Neuron (in vitro differentiated cells): ENCODE results near the gene HIP1R.

Experiments used
- H2AFZ ChIP-seq: one replicate; pipeline ENCODE4 v1.6.1; 2013; ENCODE audit warnings: low read depth, mild to moderate bottlenecking, inconsistent platforms, low read length, moderate library complexity
- H3K27me3 ChIP-seq: one replicate; pipeline ENCODE4 v1.6.1; 2013; ENCODE audit warnings: low read length; ENCODE audit not compliant: insufficient read depth
- H3K36me3 ChIP-seq: one replicate; pipeline ENCODE4 v1.6.1; 2013; ENCODE audit warnings: low read length; ENCODE audit not compliant: insufficient read depth
- H3K4me1 ChIP-seq: one replicate; pipeline ENCODE4 v1.6.1; 2013; ENCODE audit warnings: low read length; ENCODE audit not compliant: insufficient read depth
- H3K4me3 ChIP-seq: 2 replicates; pipeline ENCODE4 v1.5.1; 2013; ENCODE audit warnings: mild to moderate bottlenecking, low read length, moderate library complexity
- H3K9me3 ChIP-seq: one replicate; pipeline ENCODE4 v1.6.1; 2013; ENCODE audit warnings: low read length

The HIP1R gene

DNA sequence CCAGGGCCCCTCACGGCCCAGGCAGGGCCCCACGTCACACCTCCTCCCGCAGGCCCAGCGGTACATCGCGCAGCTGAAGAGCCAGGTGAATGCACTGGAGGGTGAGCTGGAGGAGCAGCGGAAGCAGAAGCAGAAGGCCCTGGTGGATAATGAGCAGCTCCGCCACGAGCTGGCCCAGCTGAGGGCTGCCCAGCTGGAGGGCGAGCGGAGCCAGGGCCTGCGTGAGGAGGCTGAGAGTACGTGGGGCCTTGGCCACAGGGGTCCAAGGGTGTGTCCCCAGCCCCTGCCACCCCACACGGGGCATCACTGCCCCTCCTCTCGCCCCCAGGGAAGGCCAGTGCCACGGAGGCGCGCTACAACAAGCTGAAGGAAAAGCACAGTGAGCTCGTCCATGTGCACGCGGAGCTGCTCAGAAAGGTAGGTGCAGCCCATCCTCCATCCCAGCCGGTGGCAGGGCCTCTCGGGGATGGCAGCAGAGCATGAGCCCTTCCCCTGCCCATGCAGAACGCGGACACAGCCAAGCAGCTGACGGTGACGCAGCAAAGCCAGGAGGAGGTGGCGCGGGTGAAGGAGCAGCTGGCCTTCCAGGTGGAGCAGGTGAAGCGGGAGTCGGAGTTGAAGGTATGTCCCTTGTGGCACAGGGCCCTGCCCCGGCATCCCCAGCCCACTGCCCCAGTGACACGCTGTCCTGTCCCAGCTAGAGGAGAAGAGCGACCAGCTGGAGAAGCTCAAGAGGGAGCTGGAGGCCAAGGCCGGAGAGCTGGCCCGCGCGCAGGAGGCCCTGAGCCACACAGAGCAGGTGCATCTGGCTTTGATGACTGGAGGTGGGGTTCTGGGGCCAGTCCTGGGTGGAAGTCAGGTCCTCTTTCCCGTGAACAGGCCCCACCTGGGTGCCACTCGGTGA lies 20.9 kb downstream of the HIP1R start:
- Histone ChIP-seq H3K4me3 (no peak overlapping the region), H3K27me3 (no peaks in the 10 kb centered on the region), H3K9me3 (no peaks in the 10 kb centered on the region), H3K36me3 (peaks cover 13% of the 10 kb centered on the region), H3K4me1 (peaks cover 12% of the 10 kb centered on the region), H2AFZ (no peak overlapping the region)

DNA sequence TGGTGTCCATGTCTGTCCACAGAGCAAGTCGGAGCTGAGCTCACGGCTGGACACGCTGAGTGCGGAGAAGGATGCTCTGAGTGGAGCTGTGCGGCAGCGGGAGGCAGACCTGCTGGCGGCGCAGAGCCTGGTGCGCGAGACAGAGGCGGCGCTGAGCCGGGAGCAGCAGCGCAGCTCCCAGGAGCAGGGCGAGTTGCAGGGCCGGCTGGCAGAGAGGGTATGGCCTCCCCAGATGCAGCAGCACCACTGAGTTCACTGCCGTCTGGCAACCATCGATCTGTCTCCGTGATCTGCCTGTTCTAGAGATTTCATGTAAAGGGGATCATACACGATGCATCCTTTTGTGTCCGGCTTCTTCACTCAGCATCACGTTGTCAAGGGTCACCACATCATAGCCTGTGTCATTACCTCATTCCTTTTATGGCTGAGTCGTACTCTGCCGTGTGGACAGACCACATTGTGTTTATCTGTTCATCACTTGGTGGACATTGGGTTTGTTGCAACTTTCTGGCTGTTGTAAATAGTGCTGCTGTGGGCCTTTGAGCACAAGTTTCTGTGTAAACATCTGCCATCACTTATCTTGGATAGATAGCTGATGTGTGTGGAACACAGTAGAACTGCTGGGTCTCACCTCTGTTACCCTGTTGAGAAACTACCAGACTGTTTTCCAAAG lies 21.9 kb downstream of the HIP1R start:
- Histone ChIP-seq H3K4me3 (no peak overlapping the region), H3K9me3 (no peaks in the 10 kb centered on the region), H3K4me1 (peaks cover 12% of the 10 kb centered on the region), H3K36me3 (peaks cover 15% of the 10 kb centered on the region), H3K27me3 (no peaks in the 10 kb centered on the region), H2AFZ (no peak overlapping the region)

DNA sequence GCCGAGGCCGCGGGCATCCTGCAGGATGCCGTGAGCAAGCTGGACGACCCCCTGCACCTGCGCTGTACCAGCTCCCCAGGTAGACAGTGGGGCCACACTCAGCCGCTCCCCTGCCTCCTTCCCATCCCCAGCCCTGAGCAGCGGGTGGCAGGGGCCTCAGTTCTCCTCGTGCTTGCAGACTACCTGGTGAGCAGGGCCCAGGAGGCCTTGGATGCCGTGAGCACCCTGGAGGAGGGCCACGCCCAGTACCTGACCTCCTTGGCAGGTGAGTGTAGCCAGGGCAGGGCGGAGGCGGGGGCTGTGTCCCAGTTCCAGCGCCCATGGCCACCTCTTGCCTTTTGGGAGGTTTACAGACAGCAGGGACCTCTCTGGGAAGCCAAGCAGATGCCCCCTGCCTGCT lies 22.9 kb downstream of the HIP1R start:
- H3K27me3 ChIP-seq, result no peaks in the 10 kb centered on the region
- H3K4me3 ChIP-seq, result no peak overlapping the region

DNA sequence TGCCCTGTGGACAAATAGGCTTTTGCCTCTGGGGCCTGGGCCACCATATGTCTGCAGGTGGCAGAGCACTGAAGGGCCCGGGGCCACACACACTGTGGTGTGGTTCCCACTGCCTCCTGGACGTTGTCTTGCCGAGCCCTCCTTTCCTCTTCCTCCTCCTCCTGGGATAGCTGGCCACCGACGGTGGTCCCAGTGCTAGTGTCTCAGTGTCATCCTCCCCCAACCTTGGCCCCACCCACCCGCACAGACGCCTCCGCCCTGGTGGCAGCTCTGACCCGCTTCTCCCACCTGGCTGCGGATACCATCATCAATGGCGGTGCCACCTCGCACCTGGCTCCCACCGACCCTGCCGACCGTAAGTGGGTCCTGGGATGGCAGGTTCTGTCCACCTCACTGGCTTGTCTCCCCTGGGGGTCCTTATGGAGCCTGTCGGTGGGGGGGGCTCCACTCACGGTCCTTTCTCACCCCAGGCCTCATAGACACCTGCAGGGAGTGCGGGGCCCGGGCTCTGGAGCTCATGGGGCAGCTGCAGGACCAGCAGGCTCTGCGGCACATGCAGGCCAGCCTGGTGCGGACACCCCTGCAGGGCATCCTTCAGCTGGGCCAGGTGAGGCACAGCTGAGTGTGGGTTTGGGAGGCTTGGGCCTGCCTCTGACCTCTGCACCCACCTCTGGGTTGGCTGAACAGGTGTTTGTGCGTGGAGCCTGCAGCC lies 23.5 kb downstream of the HIP1R start:
- Histone ChIP-seq H2AFZ (no peak overlapping the region), H3K4me1 (peaks cover under 1% of the 10 kb centered on the region), H3K4me3 (no peak overlapping the region), H3K9me3 (no peaks in the 10 kb centered on the region), H3K36me3 (peaks cover 19% of the 10 kb centered on the region), H3K27me3 (no peaks in the 10 kb centered on the region)

More for the DNA sequence above, 22.9 kb downstream of the HIP1R start:
- Histone ChIP-seq H3K4me1 (peaks cover 3% of the 10 kb centered on the region), H2AFZ (no peak overlapping the region), H3K36me3 (peaks cover 19% of the 10 kb centered on the region), H3K9me3 (no peaks in the 10 kb centered on the region)

DNA sequence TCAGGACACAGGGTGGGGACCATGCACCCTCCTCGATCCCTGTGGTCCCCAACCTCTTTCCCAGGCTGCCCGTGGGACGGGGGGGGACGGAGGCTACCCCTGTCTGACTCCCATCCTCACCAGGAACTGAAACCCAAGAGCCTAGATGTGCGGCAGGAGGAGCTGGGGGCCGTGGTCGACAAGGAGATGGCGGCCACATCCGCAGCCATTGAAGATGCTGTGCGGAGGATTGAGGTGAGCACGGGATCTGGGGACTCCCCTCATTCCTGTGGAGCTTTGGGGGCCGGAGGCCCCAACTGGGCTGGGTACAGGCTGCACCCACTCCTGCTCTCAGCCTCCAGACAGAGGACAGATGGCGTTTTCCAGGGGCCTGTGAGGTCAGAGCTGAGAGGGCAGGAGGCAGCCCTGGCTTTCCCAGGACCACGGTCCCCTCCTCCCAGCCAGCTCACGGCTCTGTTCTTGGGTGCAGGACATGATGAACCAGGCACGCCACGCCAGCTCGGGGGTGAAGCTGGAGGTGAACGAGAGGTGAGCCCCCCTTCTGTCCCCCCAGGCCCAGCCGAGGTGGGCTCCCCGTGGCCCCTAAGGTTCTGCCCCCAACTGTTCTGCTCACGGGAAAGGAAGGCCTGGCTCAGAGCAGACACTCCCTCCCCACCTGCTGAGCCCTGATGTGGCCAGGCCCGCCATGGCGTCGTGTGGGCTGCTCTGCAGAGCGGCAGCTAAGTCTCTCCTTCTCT lies 24.2 kb downstream of the HIP1R start:
- Histone ChIP-seq H2AFZ (no peak overlapping the region), H3K4me1 (no peaks in the 10 kb centered on the region), H3K4me3 (no peak overlapping the region), H3K36me3 (peaks cover 22% of the 10 kb centered on the region), H3K27me3 (no peaks in the 10 kb centered on the region), H3K9me3 (no peaks in the 10 kb centered on the region)

DNA sequence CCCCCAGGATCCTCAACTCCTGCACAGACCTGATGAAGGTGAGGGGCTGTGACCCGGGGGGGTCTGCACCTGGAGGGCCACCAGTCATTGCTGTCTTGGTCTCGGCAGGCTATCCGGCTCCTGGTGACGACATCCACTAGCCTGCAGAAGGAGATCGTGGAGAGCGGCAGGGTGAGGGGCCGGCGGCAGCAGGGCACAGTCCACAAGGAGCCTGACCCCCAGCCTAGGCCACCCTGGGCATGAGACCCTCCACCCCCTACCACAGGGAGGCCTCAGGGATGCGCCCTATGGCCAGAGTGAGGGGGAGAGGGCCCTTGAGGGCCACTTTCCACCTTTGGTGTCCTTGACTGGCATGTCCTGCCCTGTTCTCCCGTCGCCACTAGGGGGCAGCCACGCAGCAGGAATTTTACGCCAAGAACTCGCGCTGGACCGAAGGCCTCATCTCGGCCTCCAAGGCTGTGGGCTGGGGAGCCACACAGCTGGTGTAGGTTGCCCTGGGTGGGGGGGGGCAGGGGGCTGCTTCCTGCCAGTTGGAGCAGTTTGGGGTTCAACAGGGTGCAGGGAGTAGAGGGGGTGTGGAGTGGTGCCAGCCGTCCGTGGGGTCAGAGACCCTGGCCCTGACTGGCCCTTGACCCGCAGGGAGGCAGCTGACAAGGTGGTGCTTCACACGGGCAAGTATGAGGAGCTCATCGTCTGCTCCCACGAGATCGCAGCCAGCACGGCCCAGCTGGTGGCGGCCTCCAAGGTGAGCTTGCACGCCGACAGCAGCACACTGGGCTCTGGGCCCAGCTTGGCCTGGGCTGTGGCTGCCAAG lies 25.0 kb downstream of the HIP1R start:
- H3K4me1 ChIP-seq, result no peaks in the 10 kb centered on the region
- no peak overlapping the region for H2AFZ ChIP-seq
- H3K4me3 ChIP-seq, result no peak overlapping the region
- peaks cover 26% of the 10 kb centered on the region for H3K36me3 ChIP-seq
- H3K9me3 ChIP-seq, result no peaks in the 10 kb centered on the region
- no peaks in the 10 kb centered on the region for H3K27me3 ChIP-seq

DNA sequence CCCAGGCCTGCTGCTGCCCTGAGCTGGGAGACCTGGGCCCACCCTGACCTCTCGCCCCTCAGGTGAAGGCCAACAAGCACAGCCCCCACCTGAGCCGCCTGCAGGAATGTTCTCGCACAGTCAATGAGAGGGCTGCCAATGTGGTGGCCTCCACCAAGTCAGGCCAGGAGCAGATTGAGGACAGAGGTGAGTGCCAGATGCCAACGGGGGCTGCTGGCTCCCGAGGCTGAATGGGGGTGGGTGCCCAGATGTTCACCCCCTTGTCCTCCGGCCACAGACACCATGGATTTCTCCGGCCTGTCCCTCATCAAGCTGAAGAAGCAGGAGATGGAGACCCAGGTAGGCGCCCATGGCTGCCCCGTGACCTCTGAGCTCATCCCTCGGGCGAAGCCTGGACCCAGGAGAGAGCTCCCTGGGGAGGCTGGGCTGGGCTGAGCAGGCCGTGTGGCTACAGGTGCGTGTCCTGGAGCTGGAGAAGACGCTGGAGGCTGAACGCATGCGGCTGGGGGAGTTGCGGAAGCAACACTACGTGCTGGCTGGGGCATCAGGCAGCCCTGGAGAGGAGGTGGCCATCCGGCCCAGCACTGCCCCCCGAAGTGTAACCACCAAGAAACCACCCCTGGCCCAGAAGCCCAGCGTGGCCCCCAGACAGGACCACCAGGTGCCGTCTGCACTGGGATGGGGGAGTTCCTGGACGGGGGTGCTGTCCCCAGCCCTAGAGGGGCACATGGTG lies 25.8 kb downstream of the HIP1R start:
- no peaks in the 10 kb centered on the region for H3K9me3 ChIP-seq
- H3K36me3 ChIP-seq, result peaks cover 31% of the 10 kb centered on the region
- no peak overlapping the region for H3K4me3 ChIP-seq
- H3K27me3 ChIP-seq, result no peaks in the 10 kb centered on the region
- H2AFZ ChIP-seq, result no peak overlapping the region
- H3K4me1 ChIP-seq, result no peaks in the 10 kb centered on the region

DNA sequence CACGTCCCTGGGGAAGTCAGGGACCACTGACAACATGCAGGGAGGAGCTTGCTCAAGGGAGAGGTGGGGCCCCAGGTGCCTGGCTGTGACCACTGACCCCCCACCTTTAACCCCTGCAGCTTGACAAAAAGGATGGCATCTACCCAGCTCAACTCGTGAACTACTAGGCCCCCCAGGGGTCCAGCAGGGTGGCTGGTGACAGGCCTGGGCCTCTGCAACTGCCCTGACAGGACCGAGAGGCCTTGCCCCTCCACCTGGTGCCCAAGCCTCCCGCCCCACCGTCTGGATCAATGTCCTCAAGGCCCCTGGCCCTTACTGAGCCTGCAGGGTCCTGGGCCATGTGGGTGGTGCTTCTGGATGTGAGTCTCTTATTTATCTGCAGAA lies 26.3 kb downstream of the HIP1R start:
- Histone ChIP-seq H3K9me3 (no peaks in the 10 kb centered on the region), H3K4me3 (no peak overlapping the region), H3K4me1 (no peaks in the 10 kb centered on the region), H3K36me3 (peaks cover 31% of the 10 kb centered on the region), H3K27me3 (no peaks in the 10 kb centered on the region), H2AFZ (no peak overlapping the region)

DNA sequence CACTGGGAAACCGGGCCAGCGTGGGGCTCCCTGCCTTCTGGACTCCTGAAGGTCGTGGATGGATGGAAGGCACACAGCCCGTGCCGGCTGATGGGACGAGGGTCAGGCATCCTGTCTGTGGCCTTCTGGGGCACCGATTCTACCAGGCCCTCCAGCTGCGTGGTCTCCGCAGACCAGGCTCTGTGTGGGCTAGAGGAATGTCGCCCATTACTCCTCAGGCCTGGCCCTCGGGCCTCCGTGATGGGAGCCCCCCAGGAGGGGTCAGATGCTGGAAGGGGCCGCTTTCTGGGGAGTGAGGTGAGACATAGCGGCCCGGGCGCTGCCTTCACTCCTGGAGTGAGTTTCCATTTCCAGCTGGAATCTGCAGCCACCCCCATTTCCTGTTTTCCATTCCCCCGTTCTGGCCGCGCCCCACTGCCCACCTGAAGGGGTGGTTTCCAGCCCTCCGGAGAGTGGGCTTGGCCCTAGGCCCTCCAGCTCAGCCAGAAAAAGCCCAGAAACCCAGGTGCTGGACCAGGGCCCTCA lies 26.9 kb downstream of the HIP1R start:
- Histone ChIP-seq H3K9me3 (no peaks in the 10 kb centered on the region), H3K36me3 (peaks cover 35% of the 10 kb centered on the region), H3K4me1 (no peaks in the 10 kb centered on the region), H2AFZ (no peak overlapping the region), H3K27me3 (no peaks in the 10 kb centered on the region), H3K4me3 (no peak overlapping the region)

DNA sequence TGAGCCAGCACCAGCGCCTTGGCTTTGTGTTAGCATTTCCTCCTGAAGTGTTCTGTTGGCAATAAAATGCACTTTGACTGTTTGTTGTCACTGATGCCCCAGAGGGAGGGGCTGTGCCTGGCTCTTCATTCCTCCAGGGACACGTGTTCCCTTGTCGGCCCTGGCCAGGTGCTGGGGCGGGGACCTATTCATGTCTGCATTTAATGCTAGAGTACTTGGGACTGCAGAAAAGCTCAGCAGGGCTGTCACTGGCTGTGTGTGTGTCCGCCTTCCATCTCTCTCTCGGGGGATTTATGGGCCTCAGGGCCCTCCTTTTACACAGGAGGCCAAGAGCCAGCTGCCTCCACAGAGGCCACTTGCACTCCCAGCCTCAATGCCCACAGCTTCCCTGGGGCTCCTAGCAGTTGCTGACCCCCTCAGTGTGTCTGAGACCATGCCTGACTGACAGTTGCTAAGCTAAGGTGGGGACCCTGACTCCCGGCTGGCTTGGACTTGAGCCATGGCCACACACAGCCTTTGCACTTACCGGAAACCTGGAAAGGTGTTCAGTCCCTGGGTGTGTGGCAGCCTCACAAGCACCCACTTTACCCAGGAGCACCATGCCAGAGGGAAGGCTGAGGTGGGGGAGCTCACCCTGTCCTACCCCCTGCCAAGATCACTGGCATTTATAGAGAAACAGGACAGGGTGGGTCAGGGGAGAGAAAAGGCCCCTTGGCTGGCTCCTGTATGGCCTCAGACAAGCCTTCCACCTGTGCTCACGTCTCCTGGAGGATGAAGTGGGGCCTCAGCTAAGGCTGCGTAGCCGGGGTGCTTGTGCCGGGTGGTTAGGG lies 27.8 kb downstream of the HIP1R start:
- no peak overlapping the region for H2AFZ ChIP-seq
- no peak overlapping the region for H3K4me3 ChIP-seq
- no peaks in the 10 kb centered on the region for H3K9me3 ChIP-seq
- peaks cover 44% of the 10 kb centered on the region for H3K36me3 ChIP-seq
- no peaks in the 10 kb centered on the region for H3K4me1 ChIP-seq
- no peaks in the 10 kb centered on the region for H3K27me3 ChIP-seq

DNA sequence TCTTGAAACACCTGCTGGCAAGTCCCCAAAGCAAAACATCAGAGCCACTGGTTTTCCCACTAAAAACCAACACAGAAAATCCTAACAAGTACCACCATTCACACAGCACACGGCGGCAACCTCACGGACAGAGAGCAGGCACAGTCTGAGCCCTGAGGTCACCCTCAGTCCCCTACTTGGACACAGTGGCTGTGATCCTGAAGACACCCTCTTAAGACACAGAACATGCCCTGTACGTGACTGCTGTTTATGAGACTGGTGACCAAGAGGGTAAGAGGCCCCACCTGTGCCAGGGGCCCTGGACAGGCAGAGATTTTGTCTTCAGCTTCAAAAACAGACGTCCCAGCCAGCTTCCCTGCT lies 29.6 kb downstream of the HIP1R start:
- no peaks in the 10 kb centered on the region for H3K4me1 ChIP-seq
- H3K27me3 ChIP-seq, result no peaks in the 10 kb centered on the region
- H3K9me3 ChIP-seq, result no peaks in the 10 kb centered on the region
- peaks cover 56% of the 10 kb centered on the region for H3K36me3 ChIP-seq
- no peak overlapping the region for H2AFZ ChIP-seq
- no peak overlapping the region for H3K4me3 ChIP-seq
